Astrocyte (in vitro differentiated cells and primary cell): ENCODE data around the gene SURF4.

Experiments
- CTCF ChIP-seq: IDR thresholded peaks from 2 replicates; pipeline ENCODE4 v1.5.1; 2011; ENCODE audit warnings: low read depth, mild to moderate bottlenecking, inconsistent platforms, low read length, moderate library complexity; ENCODE audit not compliant: insufficient read depth
- EZH2 ChIP-seq: IDR thresholded peaks from 2 replicates; pipeline ENCODE4 v1.6.1; 2012; ENCODE audit warnings: mild to moderate bottlenecking, low read length, inconsistent platforms; ENCODE audit not compliant: insufficient read depth

GRCh38 chr9:133419005-133419404 is 43.1 kb upstream of the SURF4 start:
- TF ChIP-seq CTCF (no peak), EZH2 (no peak)
